Measurements from ENCODE around the gene LAMA5. TPM values are rescaled to one million over a fixed set of nuclear protein-coding genes. Genes with fewer than 3 reads are reported as not detected.

Gene LAMA5
- total RNA-seq, 2 experiments from 2014 or later, result 0.38 to 0.91 TPM

DNA sequence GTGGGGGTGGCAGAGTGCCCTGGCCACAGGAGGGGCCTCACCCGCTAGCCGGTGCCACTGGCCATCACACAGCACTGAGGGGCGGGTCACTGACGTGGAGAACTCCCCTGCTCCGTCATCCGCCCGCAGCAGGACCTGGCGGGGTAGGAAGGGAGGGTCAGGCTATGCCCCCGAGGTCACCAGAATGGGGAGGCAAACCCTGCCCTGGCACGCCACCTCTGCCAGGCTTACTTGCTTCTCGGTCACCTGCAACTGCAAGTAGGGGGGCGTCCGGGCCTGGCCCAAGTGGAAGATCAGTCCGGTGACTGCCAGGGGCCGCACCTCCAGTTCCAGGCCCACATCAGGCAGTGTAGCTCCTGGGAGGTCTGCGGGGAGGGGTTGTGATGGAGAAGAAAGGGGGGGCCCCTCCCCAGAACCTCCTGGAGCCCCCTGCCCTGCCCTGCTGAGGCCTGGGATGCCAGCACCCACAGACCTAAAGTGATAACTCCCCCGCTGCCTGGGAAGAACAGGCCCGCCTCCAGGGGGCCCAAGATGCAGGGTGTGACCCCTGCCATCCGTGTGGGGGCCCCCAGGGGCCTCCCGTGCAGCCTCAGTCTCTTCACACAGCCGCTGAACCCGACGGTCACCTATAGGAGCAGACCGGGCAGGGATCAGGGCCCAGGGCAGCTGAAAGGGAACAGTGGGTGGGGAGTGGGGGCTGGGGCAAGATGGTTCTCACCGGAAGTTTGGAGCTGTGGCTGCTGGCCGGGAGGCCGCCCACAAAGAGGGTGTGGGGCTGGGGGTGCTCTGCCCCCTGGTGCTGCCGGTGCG lies 57.0 kb downstream of the LAMA5 start:
- H3K27ac Mint-ChIP-seq, result no peak overlapping the region
- DNase-seq, result no peak
- peaks cover 3% of the 10 kb centered on the region for H3K4me1 Mint-ChIP-seq
- H3K27me3 Mint-ChIP-seq, result no peaks in the 10 kb centered on the region
- peaks cover 3% of the 10 kb centered on the region for H3K36me3 Mint-ChIP-seq
- H3K9me3 Mint-ChIP-seq, result no peaks in the 10 kb centered on the region
- H3K4me3 Mint-ChIP-seq, result no peak overlapping the region

DNA sequence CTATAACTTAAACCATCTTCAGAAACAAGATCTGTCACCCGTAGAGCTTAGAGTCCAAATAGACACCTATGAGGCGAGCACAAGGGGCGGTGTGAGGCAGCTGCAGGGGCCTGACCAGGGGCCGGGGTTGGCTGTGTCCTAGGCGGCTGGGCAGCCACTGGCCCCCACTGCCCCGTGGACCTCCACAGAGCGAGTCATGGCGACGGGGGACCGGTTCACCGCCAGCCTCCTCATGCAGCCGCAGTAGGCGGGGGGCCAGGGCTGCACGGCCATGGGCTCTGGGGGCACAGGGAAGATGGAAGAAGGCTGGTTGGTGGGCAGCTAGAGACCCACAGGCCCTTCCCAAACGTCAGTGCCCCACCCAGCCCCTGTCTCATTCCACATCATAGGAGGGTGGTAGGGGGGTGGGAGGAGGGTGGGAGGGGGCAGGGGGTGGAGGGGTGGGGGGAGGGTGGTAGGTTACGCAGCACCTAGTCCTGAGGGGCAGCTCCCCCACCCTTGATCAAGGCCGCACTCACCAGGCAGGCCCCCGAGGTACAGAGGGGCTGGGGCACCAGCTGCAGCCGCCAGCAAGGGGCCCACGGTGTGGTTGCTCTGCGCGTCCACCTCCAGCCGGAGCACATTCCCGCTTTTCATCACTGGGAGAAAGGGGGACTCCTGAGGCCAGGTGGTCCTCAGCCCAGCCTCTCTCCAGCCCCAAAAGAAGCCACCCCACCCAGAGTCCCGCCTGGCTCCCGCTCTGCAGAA lies 57.7 kb downstream of the LAMA5 start:
- Mint-ChIP-seq H3K36me3 (peaks cover 5% of the 10 kb centered on the region), H3K4me1 (peaks cover 8% of the 10 kb centered on the region), H3K27me3 (no peaks in the 10 kb centered on the region), H3K9me3 (no peaks in the 10 kb centered on the region), H3K4me3 (no peak overlapping the region), H3K27ac (no peak overlapping the region)
- no peak for DNase-seq

DNA sequence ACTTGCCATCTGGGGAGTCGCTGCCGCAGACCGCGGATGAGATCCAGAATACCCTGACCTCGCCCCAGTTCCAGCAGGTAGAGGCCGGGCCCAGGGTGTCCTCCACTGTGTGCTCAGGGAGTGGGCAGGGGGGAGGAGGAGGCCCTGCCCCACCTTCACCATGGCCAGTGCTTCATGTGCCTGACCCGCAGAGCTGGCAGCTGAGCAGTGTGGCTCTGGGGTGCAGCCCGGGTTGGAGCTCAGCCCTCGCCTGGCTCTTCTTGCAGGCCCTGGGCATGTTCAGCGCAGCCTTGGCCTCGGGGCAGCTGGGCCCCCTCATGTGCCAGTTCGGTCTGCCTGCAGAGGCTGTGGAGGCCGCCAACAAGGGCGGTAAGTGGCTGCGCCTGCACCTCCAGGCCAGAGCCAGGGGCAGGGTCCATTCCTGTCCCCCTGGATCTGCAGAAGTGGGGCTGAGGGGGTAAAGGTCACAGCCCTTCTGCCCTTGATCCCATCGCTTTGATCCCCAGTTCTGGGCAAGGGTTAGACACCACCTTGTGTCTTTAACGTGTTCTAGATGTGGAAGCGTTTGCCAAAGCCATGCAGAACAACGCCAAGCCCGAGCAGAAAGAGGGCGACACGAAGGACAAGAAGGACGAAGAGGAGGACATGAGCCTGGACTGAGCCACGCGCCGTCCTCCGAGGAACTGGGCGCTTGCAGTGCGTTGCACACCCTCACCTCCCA lies 58.9 kb downstream of the LAMA5 start:
- Mint-ChIP-seq H3K27me3 (no peaks in the 10 kb centered on the region), H3K4me1 (peaks cover 13% of the 10 kb centered on the region), H3K36me3 (peaks cover 15% of the 10 kb centered on the region), H3K27ac (no peak overlapping the region), H3K4me3 (no peak overlapping the region), H3K9me3 (no peaks in the 10 kb centered on the region)
- no peak for DNase-seq

DNA sequence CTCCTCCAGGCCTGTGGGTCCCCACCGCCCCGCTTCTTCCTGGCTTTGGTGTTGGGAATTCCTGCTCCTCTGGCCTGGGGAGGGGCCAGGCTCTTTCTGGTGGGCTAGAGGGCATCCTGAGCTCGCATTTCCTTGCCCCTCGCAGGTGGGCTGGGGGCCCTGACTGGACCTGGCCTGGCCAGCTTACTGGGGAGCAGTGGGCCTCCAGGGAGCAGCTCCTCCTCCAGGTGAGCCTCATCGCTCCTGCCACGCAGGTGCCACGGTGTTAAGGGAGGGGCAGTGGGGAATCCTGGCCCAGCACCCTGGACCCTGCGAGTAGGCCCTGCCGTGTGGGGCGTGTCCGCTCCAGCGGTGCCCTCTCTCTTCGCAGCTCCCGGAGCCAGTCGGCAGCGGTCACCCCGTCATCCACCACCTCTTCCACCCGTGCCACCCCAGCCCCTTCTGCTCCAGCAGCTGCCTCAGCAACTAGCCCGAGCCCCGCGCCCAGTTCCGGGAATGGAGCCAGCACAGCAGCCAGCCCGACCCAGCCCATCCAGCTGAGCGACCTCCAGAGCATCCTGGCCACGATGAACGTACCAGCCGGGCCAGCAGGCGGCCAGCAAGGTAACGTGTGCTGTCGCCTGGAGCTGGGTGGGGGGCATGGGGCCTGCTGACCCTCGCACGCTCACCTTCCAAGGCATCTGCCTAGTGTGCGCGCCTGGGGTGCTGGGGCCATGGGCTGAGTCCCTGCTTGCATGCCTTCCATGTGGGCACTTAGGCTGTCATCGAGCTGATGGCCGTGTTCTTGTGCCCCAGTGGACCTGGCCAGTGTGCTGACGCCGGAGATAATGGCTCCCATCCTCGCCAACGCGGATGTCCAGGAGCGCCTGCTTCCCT lies 59.6 kb downstream of the LAMA5 start:
- H3K4me3 Mint-ChIP-seq, result no peak overlapping the region
- H3K27me3 Mint-ChIP-seq, result no peaks in the 10 kb centered on the region
- peaks cover 13% of the 10 kb centered on the region for H3K4me1 Mint-ChIP-seq
- no peak overlapping the region for H3K27ac Mint-ChIP-seq
- H3K36me3 Mint-ChIP-seq, result peaks cover 15% of the 10 kb centered on the region
- H3K9me3 Mint-ChIP-seq, result no peaks in the 10 kb centered on the region
- no peak for DNase-seq

DNA sequence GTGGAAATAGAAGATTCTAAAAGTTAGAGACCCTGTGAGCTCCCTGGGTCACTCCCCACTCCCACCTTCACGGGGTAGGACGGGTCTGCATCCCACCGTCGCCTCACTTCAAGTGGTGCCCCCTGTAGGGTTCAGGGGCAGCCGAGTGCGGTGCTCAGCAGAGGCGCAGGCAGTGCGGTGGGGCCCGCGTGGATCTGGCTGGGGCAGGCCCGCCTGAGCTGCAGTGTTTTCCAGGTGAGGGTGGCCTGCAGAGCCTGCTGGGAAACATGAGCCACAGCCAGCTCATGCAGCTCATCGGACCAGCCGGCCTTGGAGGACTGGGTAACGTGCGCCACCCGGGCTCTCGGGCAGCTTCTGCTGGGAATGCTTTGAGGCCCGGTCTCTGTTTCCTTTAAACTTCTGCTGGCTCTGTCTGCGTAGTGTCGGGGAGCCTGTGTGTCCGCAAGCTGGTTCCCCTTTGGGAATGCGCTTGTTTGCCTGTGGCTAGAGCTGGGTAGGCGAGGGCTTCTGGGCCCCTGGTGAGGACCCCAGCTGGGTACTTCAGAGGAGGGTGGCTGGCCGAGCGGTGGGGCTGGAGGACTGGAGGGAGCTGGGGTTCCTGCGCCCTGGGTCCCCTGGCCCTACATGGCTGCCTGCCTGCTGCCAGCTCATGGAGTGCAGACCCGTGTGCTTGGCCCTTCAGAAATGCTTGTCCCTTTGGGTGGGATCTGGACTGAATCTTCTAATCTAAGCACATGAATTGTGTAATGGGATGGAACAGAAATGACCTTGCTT lies 60.5 kb downstream of the LAMA5 start:
- H3K27ac Mint-ChIP-seq, result no peak overlapping the region
- H3K4me1 Mint-ChIP-seq, result peaks cover 16% of the 10 kb centered on the region
- no peak for DNase-seq
- peaks cover 17% of the 10 kb centered on the region for H3K36me3 Mint-ChIP-seq
- H3K27me3 Mint-ChIP-seq, result no peaks in the 10 kb centered on the region
- no peak overlapping the region for H3K4me3 Mint-ChIP-seq
- H3K9me3 Mint-ChIP-seq, result no peaks in the 10 kb centered on the region

DNA sequence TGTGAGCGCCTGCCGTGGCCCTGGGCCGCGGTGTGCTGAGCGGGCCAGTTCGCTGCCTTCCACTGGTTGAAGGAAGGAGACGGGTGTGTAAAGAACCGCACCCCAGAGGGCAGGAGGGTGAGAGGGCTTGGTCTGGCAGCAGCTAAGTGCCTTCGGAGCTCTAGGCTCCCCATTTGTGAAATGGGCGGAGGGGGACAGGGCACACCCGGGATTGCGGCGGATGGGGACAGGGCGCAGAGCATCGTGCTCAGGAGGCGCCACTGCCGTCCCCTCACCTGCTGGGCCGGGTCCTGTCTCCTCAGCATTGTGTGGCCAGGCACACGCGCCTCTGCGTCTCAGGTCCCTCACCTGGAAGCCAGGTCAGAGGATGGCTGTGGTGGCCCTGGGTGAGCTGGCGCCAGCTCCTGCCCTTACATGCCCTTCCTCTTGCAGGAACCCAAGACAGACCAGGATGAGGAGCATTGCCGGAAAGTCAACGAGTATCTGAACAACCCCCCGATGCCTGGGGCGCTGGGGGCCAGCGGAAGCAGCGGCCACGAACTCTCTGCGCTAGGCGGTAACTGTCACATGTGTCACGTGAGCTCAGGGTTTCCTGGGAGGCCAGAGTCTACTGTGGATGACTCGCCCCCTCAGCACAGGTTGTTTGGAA lies 61.2 kb downstream of the LAMA5 start:
- no peak for DNase-seq
- peaks cover 17% of the 10 kb centered on the region for H3K36me3 Mint-ChIP-seq
- H3K4me1 Mint-ChIP-seq, result peaks cover 18% of the 10 kb centered on the region
- H3K27me3 Mint-ChIP-seq, result no peaks in the 10 kb centered on the region
- H3K9me3 Mint-ChIP-seq, result no peaks in the 10 kb centered on the region
- H3K27ac Mint-ChIP-seq, result peak overlapping the region; percentile 52
- H3K4me3 Mint-ChIP-seq, result no peak overlapping the region

DNA sequence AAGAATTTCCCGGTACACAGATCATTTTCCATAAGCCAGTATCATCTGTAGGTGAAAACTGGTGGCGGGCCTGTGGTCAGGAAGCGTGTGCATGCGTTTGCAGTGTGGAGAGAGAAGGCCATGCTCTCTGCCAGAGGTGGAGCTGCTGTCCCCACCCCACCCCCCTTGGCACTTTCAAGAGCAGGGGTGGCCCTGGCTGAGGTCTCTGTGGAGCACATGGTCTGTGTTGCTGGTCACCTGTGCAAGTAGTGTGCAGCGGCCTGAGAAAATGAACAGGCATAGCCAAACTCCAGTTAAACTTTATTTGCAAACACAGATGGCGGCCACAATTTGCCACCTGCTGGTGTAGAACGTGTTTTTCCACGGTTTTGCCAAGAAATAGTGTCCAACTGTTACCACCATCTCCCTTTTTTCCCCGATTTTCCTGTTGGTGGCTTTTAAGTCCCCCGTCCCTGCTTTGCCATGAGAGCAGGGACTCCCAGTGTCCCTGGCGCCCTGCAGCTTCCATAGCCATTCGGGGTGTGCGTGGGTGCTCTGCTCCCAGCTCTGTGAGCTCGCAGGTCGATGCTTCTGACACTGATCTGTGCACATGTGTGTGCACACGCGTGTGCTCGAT lies 61.9 kb downstream of the LAMA5 start:
- H3K36me3 Mint-ChIP-seq, result peaks cover 17% of the 10 kb centered on the region
- DNase-seq, result no peak
- H3K4me3 Mint-ChIP-seq, result peak overlapping the region; percentile 93
- no peaks in the 10 kb centered on the region for H3K27me3 Mint-ChIP-seq
- H3K27ac Mint-ChIP-seq, result peak overlapping the region; percentile 52
- H3K9me3 Mint-ChIP-seq, result no peaks in the 10 kb centered on the region
- peaks cover 18% of the 10 kb centered on the region for H3K4me1 Mint-ChIP-seq

DNA sequence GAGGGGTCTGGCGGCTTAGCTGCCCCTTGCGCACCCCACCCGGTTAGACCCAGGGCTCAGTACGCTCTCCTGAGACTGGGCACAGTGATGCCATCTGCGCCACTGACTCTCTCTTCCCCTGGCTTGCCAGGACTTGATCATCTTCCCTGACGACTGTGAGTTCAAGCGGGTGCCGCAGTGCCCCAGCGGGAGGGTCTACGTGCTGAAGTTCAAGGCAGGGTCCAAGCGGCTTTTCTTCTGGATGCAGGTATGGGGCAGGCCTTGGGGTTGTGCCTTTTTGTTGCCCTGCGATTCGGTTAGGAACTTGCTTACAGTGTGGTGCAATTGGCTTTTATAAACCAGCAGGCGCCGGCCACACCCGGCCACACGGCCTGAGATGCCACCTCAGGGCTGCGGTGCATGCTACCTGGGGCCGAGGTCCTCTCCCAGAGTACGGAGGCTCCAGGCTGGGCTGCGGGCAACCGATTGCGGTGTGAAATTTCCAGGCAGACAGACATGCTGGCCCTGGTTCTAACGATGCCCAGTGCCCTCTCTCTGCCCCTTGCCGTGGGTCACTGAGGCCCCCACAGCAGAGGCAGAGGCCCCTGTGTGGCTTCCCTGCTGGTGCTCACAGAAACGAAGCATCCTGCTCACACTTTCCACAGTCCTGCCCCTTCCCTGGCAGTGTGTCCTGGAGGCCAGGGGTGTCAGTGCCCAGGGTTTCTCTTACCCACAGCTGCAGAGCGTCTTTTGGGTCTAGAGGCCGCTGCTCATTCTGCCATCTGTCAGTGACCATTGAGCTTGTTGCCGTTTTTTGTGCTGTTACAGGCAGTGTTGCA lies 62.6 kb downstream of the LAMA5 start:
- H3K4me3 Mint-ChIP-seq, result peak overlapping the region; percentile 93
- no peaks in the 10 kb centered on the region for H3K9me3 Mint-ChIP-seq
- peak overlapping the region; percentile 82 for H3K27ac Mint-ChIP-seq
- peaks cover 18% of the 10 kb centered on the region for H3K4me1 Mint-ChIP-seq
- no peaks in the 10 kb centered on the region for H3K27me3 Mint-ChIP-seq
- H3K36me3 Mint-ChIP-seq, result peaks cover 17% of the 10 kb centered on the region
- DNase-seq, result no peak

DNA sequence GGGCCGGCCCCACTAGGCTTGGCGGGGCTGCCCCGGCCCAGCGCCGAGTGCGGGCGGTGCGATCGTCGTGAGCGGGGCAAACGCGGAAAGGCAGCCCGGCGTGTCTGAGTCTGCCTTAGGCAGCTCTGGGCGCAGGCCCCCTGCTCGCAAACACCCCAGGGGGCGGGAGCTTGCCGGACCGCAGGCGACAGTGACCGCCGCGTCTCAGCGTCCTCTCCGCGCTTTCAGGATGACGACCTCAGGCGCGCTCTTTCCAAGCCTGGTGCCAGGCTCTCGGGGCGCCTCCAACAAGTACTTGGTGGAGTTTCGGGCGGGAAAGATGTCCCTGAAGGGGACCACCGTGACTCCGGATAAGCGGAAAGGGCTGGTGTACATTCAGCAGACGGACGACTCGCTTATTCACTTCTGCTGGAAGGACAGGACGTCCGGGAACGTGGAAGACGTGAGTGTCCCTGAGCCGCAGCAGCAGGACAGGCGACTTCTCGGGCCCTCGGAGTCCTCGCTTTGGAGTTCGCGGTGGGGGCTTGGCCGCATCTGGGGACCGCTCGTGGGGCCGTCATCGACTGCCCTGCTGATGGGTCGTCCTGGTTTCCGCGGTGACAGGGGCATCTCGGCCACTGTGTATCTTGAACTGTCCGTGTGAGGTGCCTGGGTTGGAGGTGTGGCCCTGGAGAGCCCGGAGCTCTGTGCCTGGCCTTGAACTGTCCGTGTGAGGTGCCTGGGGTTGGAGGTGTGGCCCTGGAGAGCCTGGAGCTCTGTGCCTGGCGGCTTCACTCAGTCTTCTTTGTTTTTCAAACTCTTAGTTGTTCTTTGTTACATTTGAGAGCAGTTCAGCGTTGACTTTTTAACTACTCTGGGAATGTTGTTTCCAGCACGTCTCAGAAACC lies 63.5 kb downstream of the LAMA5 start:
- DNase-seq, result peak; percentile 29
- Mint-ChIP-seq H3K9me3 (no peaks in the 10 kb centered on the region), H3K36me3 (peaks cover 17% of the 10 kb centered on the region)

DNA sequence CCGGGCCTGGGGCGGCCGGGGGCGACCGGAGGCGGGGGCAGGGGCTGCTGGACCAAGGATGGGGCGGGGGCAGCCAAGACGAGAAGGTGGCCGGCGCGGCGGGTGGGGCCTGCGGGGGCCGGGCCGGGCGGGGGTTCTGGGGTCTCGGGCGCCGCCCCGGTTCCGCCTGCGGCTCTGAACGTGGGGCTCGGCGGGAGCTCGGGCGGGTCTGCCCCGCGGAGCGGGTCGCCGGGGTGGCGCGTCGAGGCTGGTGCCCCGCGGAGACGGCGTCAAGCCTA lies 64.1 kb downstream of the LAMA5 start:
- Mint-ChIP-seq H3K4me1 (peaks cover 18% of the 10 kb centered on the region), H3K27me3 (no peaks in the 10 kb centered on the region), H3K4me3 (peak overlapping the region; percentile 94), H3K36me3 (peaks cover 17% of the 10 kb centered on the region), H3K27ac (peak overlapping the region; percentile 67), H3K9me3 (no peaks in the 10 kb centered on the region)
- DNase-seq, result no peak

More for the DNA sequence above, 63.5 kb downstream of the LAMA5 start:
- Mint-ChIP-seq H3K4me3 (peak overlapping the region; percentile 93), H3K27me3 (no peaks in the 10 kb centered on the region), H3K27ac (peak overlapping the region; percentile 82), H3K4me1 (peaks cover 18% of the 10 kb centered on the region)

DNA sequence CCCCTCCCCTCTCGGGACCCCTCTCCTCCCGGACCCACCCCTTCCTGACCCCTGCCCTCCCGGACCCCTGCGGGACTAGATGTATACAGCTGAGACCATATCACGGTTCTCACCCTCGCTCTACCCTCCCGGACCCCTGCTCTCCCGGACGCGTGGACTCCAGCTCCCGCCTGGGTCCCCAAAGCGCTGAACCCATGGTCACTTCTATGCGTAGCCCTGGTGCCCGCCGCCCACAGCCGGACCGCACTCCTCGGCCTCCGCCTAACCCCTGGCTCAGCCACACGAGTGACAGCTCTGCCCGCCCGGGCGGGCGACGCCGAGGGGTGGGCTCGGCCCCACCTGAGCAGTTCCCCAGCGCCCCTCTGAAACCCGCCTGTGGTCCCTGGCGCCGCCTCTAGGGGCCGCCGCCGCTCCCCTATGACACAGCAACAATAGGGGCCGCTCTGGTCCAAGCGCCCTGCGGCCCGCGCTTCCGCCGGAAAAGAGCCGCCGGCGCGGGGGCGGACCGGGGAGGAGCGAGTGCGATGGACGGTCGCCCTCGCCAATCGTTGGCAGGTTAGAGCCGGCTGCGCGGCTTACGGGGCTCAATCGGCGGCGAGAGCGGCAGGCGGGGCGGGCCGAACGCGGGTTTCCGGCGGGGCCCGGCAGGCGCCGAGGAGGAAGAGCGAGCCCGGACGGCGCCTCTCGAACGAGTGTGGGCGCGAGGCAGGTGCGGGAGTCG lies 64.6 kb downstream of the LAMA5 start, which contains the start of gene ADRM1:
ADRM1 (plus strand) TSS at position 657 of the 721 bp plus-strand sequence. CDS start 572 bp downstream, outside the sequence.
- Mint-ChIP-seq H3K27ac (peak within 1 kb of the TSS; percentile 99), H3K4me3 (peak within 1 kb of the TSS; percentile 94), H3K9me3 (no peaks in the 10 kb centered on the region), H3K4me1 (peaks cover 18% of the 10 kb centered on the region), H3K36me3 (peaks cover 17% of the 10 kb centered on the region), H3K27me3 (no peaks in the 10 kb centered on the region)
- peak; percentile 99 for DNase-seq

Measured in activated naive CD8-positive, alpha-beta T cell treated with anti-CD3 and anti-CD28 coated beads for 36 hours (primary cell).